Measurements from ENCODE around the gene ABHD11.
A peak's percentile ranks its signal among the peaks of the same experiment; 100 is the strongest.
"Not testable (repeated sequence)": the region's sequence is repeated elsewhere in the genome, so short reads cannot be mapped to it uniquely, and the experiment has no call there.

The ABHD11 gene

GRCh38 chr7:73738612-73739386 lies at the start of gene ABHD11:
Gene ABHD11, minus strand, starts transcription at chr7:73738802. Its CDS starts 32 bp downstream, at chr7:73738770.
- DNase-seq (ENCODE audit: extremely low read depth in 1 of 2, low read depth in 1 of 2), result peak; percentile 92 to 95

GRCh38 chr7:73787786-73788048 lies 49.1 kb upstream of the ABHD11 start:
- not testable (repeated sequence) for DNase-seq (ENCODE audit: extremely low read depth in 1 of 2, low read depth in 1 of 2)

GRCh38 chr7:73786588-73786987 lies 48.0 kb upstream of the ABHD11 start:
- no peak for DNase-seq (ENCODE audit: extremely low read depth in 1 of 2, low read depth in 1 of 2)

- DNase-seq (ENCODE audit: extremely low read depth in 1 of 2, low read depth in 1 of 2), result no peak
Measured at GRCh38 chr7:73779517-73779916, 40.9 kb upstream of the ABHD11 start.

- no peak for DNase-seq (ENCODE audit: extremely low read depth in 1 of 2, low read depth in 1 of 2)
Measured at GRCh38 chr7:73778801-73779389, 40.3 kb upstream of the ABHD11 start.

GRCh38 chr7:73774923-73775322 lies 36.3 kb upstream of the ABHD11 start:
- no peak for DNase-seq (ENCODE audit: extremely low read depth in 1 of 2, low read depth in 1 of 2)

- DNase-seq (ENCODE audit: extremely low read depth in 1 of 2, low read depth in 1 of 2), result no peak
Measured at GRCh38 chr7:73773700-73774517, 35.3 kb upstream of the ABHD11 start.

GRCh38 chr7:73770860-73771670 lies 32.5 kb upstream of the ABHD11 start:
- no peak for DNase-seq (ENCODE audit: extremely low read depth in 1 of 2, low read depth in 1 of 2)

- no peak for DNase-seq (ENCODE audit: extremely low read depth in 1 of 2, low read depth in 1 of 2)
Measured at GRCh38 chr7:73770002-73770859, 31.6 kb upstream of the ABHD11 start, which contains the start of gene CLDN3. Gene CLDN3, minus strand, starts transcription at chr7:73770270. Its CDS starts 221 bp downstream, at chr7:73770049.

GRCh38 chr7:73769481-73770001 lies 30.9 kb upstream of the ABHD11 start:
- DNase-seq (ENCODE audit: extremely low read depth in 1 of 2, low read depth in 1 of 2), result no peak

GRCh38 chr7:73768641-73769480 lies 30.3 kb upstream of the ABHD11 start:
- no peak for DNase-seq (ENCODE audit: extremely low read depth in 1 of 2, low read depth in 1 of 2)

- DNase-seq (ENCODE audit: extremely low read depth in 1 of 2, low read depth in 1 of 2), result no peak
Measured at GRCh38 chr7:73766556-73767229, 28.1 kb upstream of the ABHD11 start.

- no peak for DNase-seq (ENCODE audit: extremely low read depth in 1 of 2, low read depth in 1 of 2)
Measured at GRCh38 chr7:73762659-73762999, 24.0 kb upstream of the ABHD11 start.

- no peak for DNase-seq (ENCODE audit: extremely low read depth in 1 of 2, low read depth in 1 of 2)
Measured at GRCh38 chr7:73761854-73762658, 23.5 kb upstream of the ABHD11 start.

GRCh38 chr7:73758581-73759138 lies 20.1 kb upstream of the ABHD11 start:
- no peak for DNase-seq (ENCODE audit: extremely low read depth in 1 of 2, low read depth in 1 of 2)

- no peak for DNase-seq (ENCODE audit: extremely low read depth in 1 of 2, low read depth in 1 of 2)
Measured at GRCh38 chr7:73749931-73750776, 11.6 kb upstream of the ABHD11 start.
